GM23338 (cell line): ENCODE data around the gene CNPPD1. TPM values are rescaled to one million over a fixed set of nuclear protein-coding genes. Genes with fewer than 3 reads are reported as not detected.

Source experiments
- CREB1 ChIP-seq: fragments of 250-450 bp; sonication (Bioruptor Pico); IDR thresholded peaks from 2 replicates; pipeline ENCODE4 v1.5.0; 2020; ENCODE audit warnings: low read depth, mild to moderate bottlenecking, moderate library complexity
- EZH2 ChIP-seq: fragments of 200-600 bp; sonication (generic); IDR thresholded peaks from one replicate; pipeline ENCODE4 v1.8.0; 2017; ENCODE audit warnings: antibody characterized with exemption, mild to moderate bottlenecking, low read depth; ENCODE audit not compliant: unreplicated experiment
- JUNB ChIP-seq: IDR thresholded peaks from one replicate; pipeline ENCODE4 v1.6.1; 2016; ENCODE audit warnings: antibody characterized with exemption; ENCODE audit not compliant: unreplicated experiment
- REST ChIP-seq: IDR thresholded peaks from one replicate; pipeline ENCODE4 v1.6.1; 2018; ENCODE audit warnings: antibody characterized with exemption; ENCODE audit not compliant: unreplicated experiment
- STAT1 ChIP-seq: IDR thresholded peaks from one replicate; pipeline ENCODE4 v1.6.1; 2016; ENCODE audit warnings: antibody characterized with exemption; ENCODE audit not compliant: unreplicated experiment
- ZNF462 ChIP-seq: fragments of 250-450 bp; sonication (Bioruptor Pico); IDR thresholded peaks from 2 replicates; pipeline ENCODE4 v1.5.0; 2020; ENCODE audit warnings: mild to moderate bottlenecking, moderate library complexity
- polyA plus RNA-seq: library from polyadenylated mRNA; unstranded; fragments of >200 nt; fragmentation: Nextera tagmentation; extraction: Ambion mirVana; gene quantifications from 2 replicates; pipeline ENCODE4 v1.2.1, GENCODE V29; 2016
- total RNA-seq: library from RNA; depleted of rRNA; stranded (reverse); fragments of >200 nt; shearing (Covaris generic); gene quantifications from 2 replicates; pipeline ENCODE4 v1.2.3, GENCODE V29; 2014

The CNPPD1 gene
- total and polyA plus RNA-seq, 2 experiments from 2014 or later: 18.0 to 18.2 TPM

GRCh38 chr2:219220652-219221402 lies 44.1 kb upstream of the CNPPD1 start (continued):
- TF ChIP-seq ZNF462 (CRISPR knock-in tag): no peak
- TF ChIP-seq CREB1 (CRISPR knock-in tag): no peak
- TF ChIP-seq REST: no peak
- TF ChIP-seq EZH2: no peak
- TF ChIP-seq STAT1: no peak
- no peak for TF ChIP-seq JUNB
